Adrenal gland (tissue), 12 donors: ENCODE measurements around the gene NDUFAF2. TPM values are rescaled to one million over a fixed set of nuclear protein-coding genes. Genes with fewer than 3 reads are reported as not detected.

ENCODE experiments used
- DNase-seq, 7 donors: peaks; one replicate each; pipeline ENCODE4 v3.0.0-alpha.2; 2019 to 2020
- H3K27ac ChIP-seq, 5 donors: fragments of 200-600 bp; sonication (generic) in 4 of 5; 1 replicate in 3 of 5; 2 replicates in 2 of 5; pipeline versions ENCODE4 v1.5.1 to v1.8.0; 2016 to 2020; ENCODE audit warnings: mild to moderate bottlenecking in 1 of 5
- H3K27me3 ChIP-seq: fragments of 200-600 bp; 2 replicates; pipeline ENCODE4 v1.8.0; 2021
- H3K36me3 ChIP-seq, 2 donors: fragments of 200-600 bp; replicated peaks in 1 of 2; 1 replicate in 1 of 2; 2 replicates in 1 of 2; pipeline versions ENCODE4 v1.5.1 to v1.8.0; 2018 to 2022
- H3K4me1 ChIP-seq, 2 donors: fragments of 200-600 bp; replicated peaks in 1 of 2; 1 replicate in 1 of 2; 2 replicates in 1 of 2; pipeline versions ENCODE4 v1.5.1 to v1.8.0; 2018 to 2021
- H3K4me3 ChIP-seq, 4 donors: fragments of 200-600 bp; sonication (generic) in 3 of 4; one replicate each; pipeline ENCODE4 v1.5.1; 2016 to 2018
- H3K9me3 ChIP-seq, 3 donors: fragments of 200-600 bp; sonication (generic) in 1 of 3; replicated peaks in 1 of 3; 1 replicate in 2 of 3; 2 replicates in 1 of 3; pipeline versions ENCODE4 v1.5.1 to v1.8.0; 2016 to 2021
- CTCF ChIP-seq, 6 experiments: fragments of 450-650 bp in 4 of 6; fragments of 200-600 bp in 2 of 6; sonication (generic) in 1 of 6; IDR thresholded peaks; 1 replicate in 5 of 6; 2 replicates in 1 of 6; pipeline versions ENCODE4 v1.5.1 to v1.8.0; 2016 to 2021; ENCODE audit warnings: antibody characterized with exemption in 6 of 6, mild to moderate bottlenecking in 2 of 6, moderate library complexity in 1 of 6
- POLR2A ChIP-seq, 2 donors: fragments of 450-650 bp; IDR thresholded peaks; one replicate each; pipeline ENCODE4 v1.6.1; 2017; ENCODE audit warnings: antibody characterized with exemption in 2 of 2, mild to moderate bottlenecking in 2 of 2, moderate library complexity in 1 of 2
- WGBS, 4 donors: extraction: QIAGEN DNeasy Blood & Tissue Kit in 2 of 4; methylation state at CpG; one replicate each; pipeline versions ENCODE4 v1.1.5 to v1.1.7; 2013 to 2017; 5-methylcytosine and 5-hydroxymethylcytosine counted together
- intact Hi-C, 2 donors: fragments of 100-400 bp; cut with DNase I; formaldehyde crosslinking; loops; one replicate each; pipeline versions ENCODE4 v1.14.1 to v1.15.0; 2022 to 2023
- polyA plus RNA-seq, 3 donors: library from polyadenylated mRNA; stranded (reverse); fragments of 200-250 nt in 2 of 3; fragments of 350-450 nt in 1 of 3; fragmentation: Illumina TruSeq in 1 of 3; extraction: RNeasy Lipid Tissue Mini Kit (QIAGEN cat#74804) in 1 of 3; gene quantifications; one replicate each; pipeline ENCODE4 v1.2.3, GENCODE V29; 2013 to 2014
- total RNA-seq, 9 donors: library from RNA; depleted of rRNA in 4 of 9; stranded (reverse); fragments of >200 nt in 4 of 9; fragments of 120-200 nt in 1 of 9; fragmentation: NEBNext Ultra II Directional in 1 of 9; extraction: Animal tissue kit (Norgen Biotek cat#: 25700) in 1 of 9; gene quantifications; one replicate each; pipeline versions ENCODE4 v1.1.0 to v1.2.4, GENCODE V29; 2013 to 2023
- donor health status: healthy with polysubstance abuse.
- donor health status: Bipolar disorder and iron deficiency.
- donor health status: DM: yes; HTN: yes; CAD: no.
- donor health status: DM: no; HTN: no; CAD: no.
- donor health status: DM: no; HTN: no; CAD: no.
- donor health status: DM: yes; HTN: yes; CAD: no.

NDUFAF2 gene
- total and polyA plus RNA-seq, 12 donors = 12.0 to 127 (median 31.2) TPM

GRCh38 chr5:61139931-61140330 is 194.9 kb downstream of the NDUFAF2 start:
- no peak for DNase-seq
- WGBS, 4 donors = 93 to 98% (median 96%) methylated on average over 4 of the region's 4 CpGs
- no peak overlapping the region for H3K4me3 ChIP-seq
- no peaks in the 10 kb centered on the region for H3K27me3 ChIP-seq
- no peaks in the 10 kb centered on the region for H3K9me3 ChIP-seq
- no peaks in the 10 kb centered on the region for H3K4me1 ChIP-seq
- intact Hi-C loops = no loop called here
- no peak overlapping the region for H3K27ac ChIP-seq
- no peak for TF ChIP-seq CTCF (IDR thresholded peaks at IDR 0.05)
- TF ChIP-seq POLR2A (IDR thresholded peaks at IDR 0.05) = no peak
- H3K36me3 ChIP-seq = no peaks in the 10 kb centered on the region

DNA sequence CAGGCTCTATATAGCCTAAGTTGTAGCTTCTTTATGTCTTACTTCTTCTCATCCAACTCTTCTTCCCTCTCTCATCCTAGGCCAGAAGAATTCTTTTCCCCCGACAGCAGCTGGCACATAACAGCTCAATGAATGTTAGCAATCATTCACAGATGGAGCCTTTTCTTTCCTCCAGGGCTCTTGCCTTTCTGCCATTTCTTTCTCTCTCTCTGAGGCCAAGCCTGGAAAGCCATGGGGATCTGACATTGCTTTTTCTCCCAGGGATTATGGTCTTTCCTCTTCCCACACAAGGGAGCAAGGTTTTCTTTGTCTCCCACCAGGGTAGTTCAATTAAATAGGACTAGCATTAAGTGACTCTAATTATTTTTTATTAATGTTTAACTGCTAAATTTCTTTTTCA is 196.8 kb downstream of the NDUFAF2 start:
- Histone ChIP-seq H3K4me1 (no peaks in the 10 kb centered on the region), H3K27me3 (no peaks in the 10 kb centered on the region), H3K27ac (no peak overlapping the region), H3K4me3 (no peak overlapping the region), H3K36me3 (no peaks in the 10 kb centered on the region), H3K9me3 (no peaks in the 10 kb centered on the region)
- intact Hi-C loops = no loop called here
- DNase-seq = no peak
- 84 to 94% (median 87%) methylated on average over 1 of the region's 1 CpG for WGBS, 4 donors
- TF ChIP-seq POLR2A (IDR thresholded peaks at IDR 0.05) (no peak), CTCF (IDR thresholded peaks at IDR 0.05) (no peak)

- no peaks in the 10 kb centered on the region for H3K36me3 ChIP-seq
- no peak overlapping the region for H3K4me3 ChIP-seq
- H3K9me3 ChIP-seq = no peaks in the 10 kb centered on the region
- 93 to 100% (median 96%) methylated on average over 1 of the region's 1 CpG for WGBS, 4 donors
- no peak overlapping the region for H3K27ac ChIP-seq
- intact Hi-C loops = no loop called here
- H3K27me3 ChIP-seq = no peaks in the 10 kb centered on the region
- H3K4me1 ChIP-seq = no peaks in the 10 kb centered on the region
- DNase-seq = no peak
- TF ChIP-seq POLR2A (IDR thresholded peaks at IDR 0.05) (no peak), CTCF (IDR thresholded peaks at IDR 0.05) (no peak)
Observed at GRCh38 chr5:61142391-61142790, 197.4 kb downstream of the NDUFAF2 start.

GRCh38 chr5:61142811-61143210 is 197.8 kb downstream of the NDUFAF2 start:
- WGBS, 4 donors = 81 to 85% (median 81%) methylated on average over 3 of the region's 3 CpGs
- no peak overlapping the region for H3K27ac ChIP-seq
- no peak for DNase-seq
- no peaks in the 10 kb centered on the region for H3K9me3 ChIP-seq
- no peaks in the 10 kb centered on the region for H3K4me1 ChIP-seq
- no peak overlapping the region for H3K4me3 ChIP-seq
- TF ChIP-seq POLR2A (IDR thresholded peaks at IDR 0.05) (no peak), CTCF (IDR thresholded peaks at IDR 0.05) (no peak)
- no peaks in the 10 kb centered on the region for H3K27me3 ChIP-seq
- intact Hi-C loops = no loop called here
- H3K36me3 ChIP-seq = no peaks in the 10 kb centered on the region
